ENCODE measurements around the gene PTPRN2.
"Not testable (repeated sequence)": the region's sequence is repeated elsewhere in the genome, so short reads cannot be mapped to it uniquely, and the experiment has no call there.

PTPRN2 gene

DNA sequence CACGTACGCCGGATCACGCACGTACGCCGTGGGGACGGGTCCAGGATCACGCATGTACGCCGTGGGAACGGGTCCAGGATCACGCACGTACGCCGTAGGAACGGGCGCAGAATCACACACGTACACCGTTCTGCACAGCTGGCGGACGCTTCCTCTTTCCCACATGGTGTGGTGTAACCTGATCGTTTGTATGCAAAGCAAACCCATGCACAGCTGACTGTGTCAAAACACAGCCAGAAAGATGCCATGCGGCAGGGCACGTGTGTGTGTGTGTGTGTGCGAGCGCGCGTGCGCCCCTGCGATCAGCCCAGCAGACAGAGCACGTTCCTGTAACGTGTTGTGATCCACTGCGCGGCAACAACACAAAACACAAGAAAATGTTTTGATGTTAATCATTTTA lies 677.2 kb downstream of the PTPRN2 start:
- Histone ChIP-seq H3K36me3 (ENCODE audit: control insufficient read depth, insufficient read depth, low read length) (no peaks in the 10 kb centered on the region), H3K4me1 (ENCODE audit: control insufficient read depth, insufficient read depth, low read length) (peaks cover 8% of the 10 kb centered on the region), H3K9ac (ENCODE audit: low read length) (no peak overlapping the region), H3K27ac (ENCODE audit: low read depth, low read length) (no peak overlapping the region), H3K27me3 (ENCODE audit: control insufficient read depth, insufficient read depth, low read length) (no peaks in the 10 kb centered on the region), H3K4me3 (ENCODE audit: low read depth, low read length) (no peak overlapping the region), H3K9me3 (ENCODE audit: control insufficient read depth, insufficient read depth, low read depth, low read length) (peaks cover 29% of the 10 kb centered on the region; the same call in 1 of the 2 replicates)

DNA sequence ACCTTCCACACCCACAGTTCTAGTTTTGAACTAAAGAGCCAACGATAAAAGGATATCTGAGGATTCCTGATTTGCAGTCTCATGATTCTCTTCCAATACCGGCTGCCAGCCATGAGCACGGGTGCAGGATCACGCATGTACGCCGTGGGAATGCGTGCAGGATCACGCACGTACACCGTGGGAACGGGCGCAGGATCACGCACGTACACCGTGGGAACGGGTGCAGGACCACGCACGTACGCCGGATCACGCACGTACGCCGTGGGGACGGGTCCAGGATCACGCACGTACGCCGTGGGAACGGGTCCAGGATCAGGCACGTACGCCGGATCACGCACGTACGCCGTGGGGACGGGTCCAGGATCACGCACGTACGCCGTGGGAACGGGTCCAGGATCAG lies 677.6 kb downstream of the PTPRN2 start:
- not testable (repeated sequence) for H3K9ac ChIP-seq (ENCODE audit: low read length); H3K27ac ChIP-seq (ENCODE audit: low read depth, low read length); H3K36me3 ChIP-seq (ENCODE audit: control insufficient read depth, insufficient read depth, low read length); H3K4me3 ChIP-seq (ENCODE audit: low read depth, low read length); H3K27me3 ChIP-seq (ENCODE audit: control insufficient read depth, insufficient read depth, low read length)
- peaks cover 12% of the 10 kb centered on the region for H3K4me1 ChIP-seq (ENCODE audit: control insufficient read depth, insufficient read depth, low read length)
- peaks cover 25% of the 10 kb centered on the region; the same call in 1 of the 2 replicates for H3K9me3 ChIP-seq (ENCODE audit: control insufficient read depth, insufficient read depth, low read depth, low read length)

DNA sequence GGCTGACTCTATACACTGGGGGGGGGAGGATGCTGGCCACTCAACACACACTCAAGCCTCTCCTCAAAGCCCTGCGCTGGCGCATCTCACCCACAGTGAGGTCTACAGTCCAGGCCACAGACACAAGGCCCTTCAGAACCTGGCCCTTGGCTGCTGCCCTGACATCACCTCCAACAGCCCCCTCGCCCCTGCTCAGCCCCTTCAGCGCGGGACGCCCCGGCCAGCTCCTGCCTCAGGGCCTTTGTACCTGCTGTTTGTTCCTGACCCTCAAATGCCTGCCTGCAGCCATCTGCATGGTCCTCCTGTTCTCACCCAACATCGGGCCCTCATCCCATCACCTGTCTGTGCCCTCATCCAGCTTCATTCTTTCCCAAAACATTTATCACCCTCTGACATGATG lies 678.3 kb downstream of the PTPRN2 start:
- Histone ChIP-seq H3K9ac (ENCODE audit: low read length) (no peak overlapping the region), H3K4me1 (ENCODE audit: control insufficient read depth, insufficient read depth, low read length) (peaks cover 18% of the 10 kb centered on the region), H3K4me3 (ENCODE audit: low read depth, low read length) (no peak overlapping the region), H3K9me3 (ENCODE audit: control insufficient read depth, insufficient read depth, low read depth, low read length) (peaks cover 22% of the 10 kb centered on the region; the same call in 1 of the 2 replicates), H3K27me3 (ENCODE audit: control insufficient read depth, insufficient read depth, low read length) (no peaks in the 10 kb centered on the region), H3K36me3 (ENCODE audit: control insufficient read depth, insufficient read depth, low read length) (no peaks in the 10 kb centered on the region), H3K27ac (ENCODE audit: low read depth, low read length) (no peak overlapping the region)

DNA sequence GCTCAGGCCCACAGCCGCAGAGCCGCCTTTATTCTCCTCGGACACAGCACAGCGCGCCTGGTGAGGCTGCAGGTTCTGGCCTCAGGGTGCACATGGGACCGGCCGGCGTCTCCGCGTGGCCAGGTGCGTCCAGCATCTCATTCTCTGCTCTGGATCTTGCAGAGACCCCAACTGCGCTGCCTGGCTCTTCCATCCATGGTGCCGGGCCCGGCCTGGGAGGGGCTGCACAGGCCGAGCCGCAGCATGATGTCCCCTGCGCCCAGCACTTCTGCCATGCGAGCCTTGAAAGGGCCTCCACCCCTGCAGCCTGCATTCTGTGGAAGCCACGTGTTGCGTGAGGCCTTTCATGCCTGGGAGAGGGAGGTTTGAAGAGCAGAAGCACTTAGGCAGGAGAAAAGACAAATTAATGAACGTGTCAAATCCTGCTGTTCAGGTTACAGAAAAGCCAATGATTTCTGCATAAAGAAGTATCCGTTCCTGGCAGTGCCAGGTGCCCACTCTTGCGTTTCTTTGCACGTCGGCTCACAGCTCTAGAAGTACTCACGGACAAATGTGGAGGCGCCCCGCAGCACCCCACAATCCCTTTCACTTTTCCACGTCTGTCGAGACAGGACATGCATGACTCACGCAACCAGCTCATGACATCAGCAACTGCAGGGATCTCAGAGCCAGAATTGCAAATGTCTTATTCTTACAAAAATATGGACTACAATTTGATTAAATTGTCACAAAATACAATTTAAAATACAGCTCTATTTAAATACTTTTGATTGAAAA lies 679.4 kb downstream of the PTPRN2 start:
- Histone ChIP-seq H3K9ac (ENCODE audit: low read length) (no peak overlapping the region), H3K36me3 (ENCODE audit: control insufficient read depth, insufficient read depth, low read length) (no peaks in the 10 kb centered on the region), H3K9me3 (ENCODE audit: control insufficient read depth, insufficient read depth, low read depth, low read length) (peaks cover 15% of the 10 kb centered on the region; the same call in 1 of the 2 replicates), H3K4me1 (ENCODE audit: control insufficient read depth, insufficient read depth, low read length) (peaks cover 21% of the 10 kb centered on the region), H3K27ac (ENCODE audit: low read depth, low read length) (no peak overlapping the region), H3K27me3 (ENCODE audit: control insufficient read depth, insufficient read depth, low read length) (no peaks in the 10 kb centered on the region), H3K4me3 (ENCODE audit: low read depth, low read length) (no peak overlapping the region)

DNA sequence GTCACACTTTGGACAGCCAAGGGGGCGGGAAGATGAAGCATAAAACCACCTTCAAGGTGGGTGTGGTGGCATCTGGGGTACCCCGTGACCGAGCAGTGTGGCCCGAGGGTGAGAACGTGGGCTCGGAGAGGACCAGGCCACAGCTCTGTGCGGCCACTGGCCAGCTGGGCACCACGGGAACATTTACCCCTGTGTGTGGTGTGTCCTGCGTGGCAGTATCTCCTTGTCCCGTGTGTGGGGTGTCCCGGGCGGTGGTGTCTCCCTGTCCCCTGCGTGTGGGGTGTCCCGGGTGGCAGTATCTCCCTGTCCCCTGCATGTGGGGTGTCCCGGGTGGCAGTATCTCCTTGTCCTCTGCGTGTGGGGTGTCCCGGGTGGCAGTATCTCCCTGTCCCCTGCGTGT lies 680.5 kb downstream of the PTPRN2 start:
- H3K4me3 ChIP-seq (ENCODE audit: low read depth, low read length) = no peak overlapping the region
- H3K27me3 ChIP-seq (ENCODE audit: control insufficient read depth, insufficient read depth, low read length) = no peaks in the 10 kb centered on the region
- H3K4me1 ChIP-seq (ENCODE audit: control insufficient read depth, insufficient read depth, low read length) = peaks cover 21% of the 10 kb centered on the region
- no peak overlapping the region for H3K27ac ChIP-seq (ENCODE audit: low read depth, low read length)
- H3K9me3 ChIP-seq (ENCODE audit: control insufficient read depth, insufficient read depth, low read depth, low read length) = peaks cover 15% of the 10 kb centered on the region; the same call in 1 of the 2 replicates
- H3K9ac ChIP-seq (ENCODE audit: low read length) = no peak overlapping the region
- H3K36me3 ChIP-seq (ENCODE audit: control insufficient read depth, insufficient read depth, low read length) = no peaks in the 10 kb centered on the region

DNA sequence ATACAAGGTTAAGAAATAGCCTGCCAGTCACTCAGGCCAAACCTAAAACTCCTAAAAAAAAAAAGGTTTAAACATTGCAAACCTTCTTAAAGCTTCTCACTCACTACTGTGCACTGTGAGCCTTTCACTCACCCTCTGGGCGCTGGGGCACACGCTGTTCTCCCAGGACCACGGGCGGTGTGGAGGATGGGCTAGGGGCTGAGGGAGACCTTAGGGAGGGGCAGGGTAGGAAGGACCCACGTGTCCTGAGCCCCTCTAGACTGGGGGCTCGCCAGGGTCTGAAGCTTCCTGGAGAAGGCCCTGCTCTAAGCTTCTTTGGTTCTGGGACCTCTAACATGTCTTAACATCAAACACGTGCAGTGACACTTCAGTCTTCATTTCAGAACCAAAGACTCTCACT lies 681.0 kb downstream of the PTPRN2 start:
- Histone ChIP-seq H3K36me3 (ENCODE audit: control insufficient read depth, insufficient read depth, low read length) (no peaks in the 10 kb centered on the region), H3K27ac (ENCODE audit: low read depth, low read length) (no peak overlapping the region)

DNA sequence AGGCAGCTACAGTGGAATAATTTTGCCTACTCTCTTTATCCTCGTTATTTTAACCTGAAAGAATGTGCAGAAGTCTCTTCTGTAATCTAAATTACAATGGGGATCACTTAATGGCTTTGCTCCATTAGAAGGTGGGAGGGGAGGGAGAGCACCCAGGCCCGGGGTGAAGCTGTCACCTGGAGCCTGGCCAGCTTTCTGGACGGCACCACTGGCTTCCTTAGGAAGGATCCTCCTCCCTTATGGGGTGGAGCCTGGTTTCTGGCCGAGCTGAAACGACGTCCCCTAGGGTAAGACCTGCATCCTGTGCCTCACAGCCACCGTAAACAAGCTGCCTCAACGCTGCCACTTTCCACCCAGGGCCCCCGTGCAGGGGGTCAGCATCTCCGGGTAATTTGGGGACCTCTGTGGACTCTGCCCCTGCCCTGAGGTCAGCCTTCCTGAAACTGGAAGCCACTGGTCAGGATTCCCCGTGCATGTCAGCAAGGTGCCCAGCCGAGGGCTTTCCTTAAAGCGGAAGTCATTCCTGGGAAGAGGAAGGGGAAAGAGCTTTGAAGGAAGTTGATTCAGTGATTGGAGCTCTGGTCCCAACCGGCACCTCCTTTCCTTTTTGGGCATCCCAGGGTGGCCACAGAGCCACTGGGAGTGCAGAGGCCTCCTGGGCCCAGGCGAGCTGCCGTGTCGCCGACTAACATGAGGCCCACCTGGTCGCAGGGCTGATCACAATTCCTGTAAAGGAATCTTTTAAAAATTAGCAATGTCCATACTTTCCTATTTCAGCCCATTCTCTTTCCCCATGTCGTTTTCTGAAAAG lies 681.8 kb downstream of the PTPRN2 start:
- Histone ChIP-seq H3K9ac (ENCODE audit: low read length) (no peak overlapping the region), H3K9me3 (ENCODE audit: control insufficient read depth, insufficient read depth, low read depth, low read length) (peaks cover 16% of the 10 kb centered on the region; the same call in 1 of the 2 replicates), H3K4me1 (ENCODE audit: control insufficient read depth, insufficient read depth, low read length) (peaks cover 21% of the 10 kb centered on the region), H3K4me3 (ENCODE audit: low read depth, low read length) (no peak overlapping the region), H3K27ac (ENCODE audit: low read depth, low read length) (no peak overlapping the region), H3K36me3 (ENCODE audit: control insufficient read depth, insufficient read depth, low read length) (no peaks in the 10 kb centered on the region), H3K27me3 (ENCODE audit: control insufficient read depth, insufficient read depth, low read length) (no peaks in the 10 kb centered on the region)

More for the DNA sequence above, 681.0 kb downstream of the PTPRN2 start:
- no peak overlapping the region for H3K4me3 ChIP-seq (ENCODE audit: low read depth, low read length)
- peaks cover 21% of the 10 kb centered on the region for H3K4me1 ChIP-seq (ENCODE audit: control insufficient read depth, insufficient read depth, low read length)
- no peak overlapping the region for H3K9ac ChIP-seq (ENCODE audit: low read length)
- peaks cover 15% of the 10 kb centered on the region; the same call in 1 of the 2 replicates for H3K9me3 ChIP-seq (ENCODE audit: control insufficient read depth, insufficient read depth, low read depth, low read length)
- H3K27me3 ChIP-seq (ENCODE audit: control insufficient read depth, insufficient read depth, low read length) = no peaks in the 10 kb centered on the region

DNA sequence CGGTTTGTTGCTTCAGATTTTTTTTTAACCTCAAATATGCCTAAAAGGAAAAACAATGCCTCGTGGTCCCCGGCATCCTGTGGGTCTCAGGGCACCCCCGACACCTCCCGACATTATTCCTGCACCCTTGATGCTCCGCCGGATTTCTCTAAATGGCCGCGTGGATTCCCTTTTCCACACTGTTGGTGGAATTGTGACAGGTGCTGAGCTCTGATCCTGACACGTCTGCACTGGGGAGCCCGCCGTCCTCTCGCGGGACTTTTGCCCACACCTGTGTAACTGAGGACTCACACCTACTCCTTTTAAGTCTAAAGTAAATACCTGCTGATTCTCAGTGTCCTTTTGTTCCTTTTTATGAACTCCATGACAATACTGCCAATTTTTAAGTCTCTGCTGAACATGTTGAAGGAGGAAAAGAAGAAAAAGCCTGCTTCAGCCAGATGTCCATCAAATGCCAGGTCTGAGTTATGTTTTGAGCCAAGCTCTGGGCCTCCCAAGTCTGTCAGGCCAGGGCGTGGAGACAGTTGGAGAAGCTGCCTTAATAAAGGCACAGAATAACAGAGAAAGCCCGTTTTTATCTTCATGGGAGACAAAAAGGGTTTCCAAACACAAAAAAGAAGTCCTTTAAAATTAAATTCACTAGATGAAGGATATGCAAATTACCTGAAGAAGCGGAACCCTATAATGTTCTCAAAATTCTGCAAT lies 682.6 kb downstream of the PTPRN2 start:
- peaks cover 21% of the 10 kb centered on the region for H3K4me1 ChIP-seq (ENCODE audit: control insufficient read depth, insufficient read depth, low read length)
- no peak overlapping the region for H3K27ac ChIP-seq (ENCODE audit: low read depth, low read length)
- no peaks in the 10 kb centered on the region for H3K36me3 ChIP-seq (ENCODE audit: control insufficient read depth, insufficient read depth, low read length)
- peaks cover 16% of the 10 kb centered on the region; the same call in 1 of the 2 replicates for H3K9me3 ChIP-seq (ENCODE audit: control insufficient read depth, insufficient read depth, low read depth, low read length)
- H3K9ac ChIP-seq (ENCODE audit: low read length) = no peak overlapping the region
- H3K4me3 ChIP-seq (ENCODE audit: low read depth, low read length) = no peak overlapping the region
- H3K27me3 ChIP-seq (ENCODE audit: control insufficient read depth, insufficient read depth, low read length) = no peaks in the 10 kb centered on the region

DNA sequence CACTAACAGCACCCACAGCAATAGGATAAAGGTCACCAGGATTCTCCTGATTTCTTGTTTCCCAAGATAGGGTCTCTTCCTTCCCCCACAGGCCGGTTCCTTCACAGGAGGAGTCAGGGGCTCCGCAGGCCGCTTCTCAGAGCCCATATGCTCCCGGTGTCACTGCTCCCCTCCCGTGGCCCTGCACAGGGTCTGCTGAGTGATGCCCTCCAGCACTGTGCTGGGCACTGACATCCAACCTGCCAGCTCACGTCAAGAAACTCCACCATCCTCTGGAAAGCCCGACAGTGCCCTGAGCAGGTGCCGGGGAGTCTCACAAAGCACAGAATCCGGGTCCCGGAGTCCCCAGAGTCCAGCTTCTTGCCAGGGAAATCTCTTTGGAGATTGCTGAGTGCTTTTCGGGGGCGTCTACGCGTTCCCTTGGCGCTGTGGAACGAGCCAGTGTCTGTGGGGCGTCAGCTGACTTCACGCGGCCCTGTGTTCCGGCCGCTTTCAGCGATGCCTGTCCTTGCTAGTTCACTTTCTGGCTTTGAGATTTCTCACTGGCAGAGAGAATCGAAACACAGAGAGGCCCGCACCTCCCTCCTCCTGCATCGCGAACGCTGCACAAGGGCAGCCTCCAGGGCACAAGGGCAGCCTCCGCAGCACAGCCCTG lies 683.3 kb downstream of the PTPRN2 start:
- no peak overlapping the region for H3K9ac ChIP-seq (ENCODE audit: low read length)
- no peak overlapping the region for H3K4me3 ChIP-seq (ENCODE audit: low read depth, low read length)
- peaks cover 12% of the 10 kb centered on the region; the same call in 1 of the 2 replicates for H3K9me3 ChIP-seq (ENCODE audit: control insufficient read depth, insufficient read depth, low read depth, low read length)
- peaks cover 21% of the 10 kb centered on the region for H3K4me1 ChIP-seq (ENCODE audit: control insufficient read depth, insufficient read depth, low read length)
- H3K27ac ChIP-seq (ENCODE audit: low read depth, low read length) = no peak overlapping the region
- no peaks in the 10 kb centered on the region for H3K36me3 ChIP-seq (ENCODE audit: control insufficient read depth, insufficient read depth, low read length)
- H3K27me3 ChIP-seq (ENCODE audit: control insufficient read depth, insufficient read depth, low read length) = no peaks in the 10 kb centered on the region

DNA sequence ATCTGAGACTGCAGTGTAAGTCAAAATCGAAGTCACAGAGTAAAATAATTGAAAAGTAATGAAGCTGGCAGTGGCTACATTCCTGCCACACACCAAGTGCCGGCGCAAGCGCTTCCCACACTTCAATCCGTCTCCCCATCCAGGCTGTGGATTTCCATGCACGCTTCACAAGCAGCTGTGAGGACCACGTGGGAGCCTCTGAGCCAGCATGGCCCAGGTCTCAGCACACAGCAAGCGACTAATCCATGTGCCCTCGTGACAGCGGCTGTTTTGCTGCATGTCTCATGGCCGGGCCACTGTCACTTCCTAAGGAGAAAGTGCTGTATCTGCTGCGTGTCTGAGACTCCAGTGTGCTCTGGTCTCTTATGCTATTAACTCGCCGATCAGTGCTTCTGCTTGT lies 683.9 kb downstream of the PTPRN2 start:
- Histone ChIP-seq H3K27ac (ENCODE audit: low read depth, low read length) (no peak overlapping the region), H3K27me3 (ENCODE audit: control insufficient read depth, insufficient read depth, low read length) (no peaks in the 10 kb centered on the region), H3K9me3 (ENCODE audit: control insufficient read depth, insufficient read depth, low read depth, low read length) (peaks cover 12% of the 10 kb centered on the region; the same call in 1 of the 2 replicates)

More for the DNA sequence above, 683.9 kb downstream of the PTPRN2 start:
- peaks cover 21% of the 10 kb centered on the region for H3K4me1 ChIP-seq (ENCODE audit: control insufficient read depth, insufficient read depth, low read length)
- H3K36me3 ChIP-seq (ENCODE audit: control insufficient read depth, insufficient read depth, low read length) = no peaks in the 10 kb centered on the region
- H3K4me3 ChIP-seq (ENCODE audit: low read depth, low read length) = no peak overlapping the region
- H3K9ac ChIP-seq (ENCODE audit: low read length) = no peak overlapping the region
